ENCODE results near the gene DMXL1.

- TF ChIP-seq MAX (IDR thresholded peaks at IDR 0.05) (no peak), TEAD4 (IDR thresholded peaks at IDR 0.05) (no peak)
Observed at GRCh38 chr5:119292701-119293515, 222.0 kb downstream of the DMXL1 start.

Data from Ishikawa (cell line).